ENCODE data around the gene RAD21L1. TPM values are rescaled to one million over a fixed set of nuclear protein-coding genes. Genes with fewer than 3 reads are reported as not detected.

RAD21L1 gene
- total RNA-seq, 4 donors from 2014 or later = not detected

- Histone ChIP-seq H3K27ac (no peak overlapping the region), H3K36me3 (no peaks in the 10 kb centered on the region), H3K4me1 (peaks cover 0 to 9% (median 0%) of the 10 kb centered on the region in 4 donors), H3K27me3 (no peaks in the 10 kb centered on the region), H3K4me3 (no peak overlapping the region), H3K9me3 (no peaks in the 10 kb centered on the region)
- TF ChIP-seq POLR2A (IDR thresholded peaks at IDR 0.05) = no peak
- TF ChIP-seq, protein P1, sequence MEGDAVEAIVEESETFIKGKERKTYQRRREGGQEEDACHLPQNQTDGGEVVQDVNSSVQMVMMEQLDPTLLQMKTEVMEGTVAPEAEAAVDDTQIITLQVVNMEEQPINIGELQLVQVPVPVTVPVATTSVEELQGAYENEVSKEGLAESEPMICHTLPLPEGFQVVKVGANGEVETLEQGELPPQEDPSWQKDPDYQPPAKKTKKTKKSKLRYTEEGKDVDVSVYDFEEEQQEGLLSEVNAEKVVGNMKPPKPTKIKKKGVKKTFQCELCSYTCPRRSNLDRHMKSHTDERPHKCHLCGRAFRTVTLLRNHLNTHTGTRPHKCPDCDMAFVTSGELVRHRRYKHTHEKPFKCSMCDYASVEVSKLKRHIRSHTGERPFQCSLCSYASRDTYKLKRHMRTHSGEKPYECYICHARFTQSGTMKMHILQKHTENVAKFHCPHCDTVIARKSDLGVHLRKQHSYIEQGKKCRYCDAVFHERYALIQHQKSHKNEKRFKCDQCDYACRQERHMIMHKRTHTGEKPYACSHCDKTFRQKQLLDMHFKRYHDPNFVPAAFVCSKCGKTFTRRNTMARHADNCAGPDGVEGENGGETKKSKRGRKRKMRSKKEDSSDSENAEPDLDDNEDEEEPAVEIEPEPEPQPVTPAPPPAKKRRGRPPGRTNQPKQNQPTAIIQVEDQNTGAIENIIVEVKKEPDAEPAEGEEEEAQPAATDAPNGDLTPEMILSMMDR (IDR thresholded peaks at IDR 0.05) = no peak
- DNase-seq = peak in 1 of 3 donors; percentile 14
These were observed 57.1 kb downstream of the RAD21L1 start for GRCh38 chr20:1282966-1283365.

DNA sequence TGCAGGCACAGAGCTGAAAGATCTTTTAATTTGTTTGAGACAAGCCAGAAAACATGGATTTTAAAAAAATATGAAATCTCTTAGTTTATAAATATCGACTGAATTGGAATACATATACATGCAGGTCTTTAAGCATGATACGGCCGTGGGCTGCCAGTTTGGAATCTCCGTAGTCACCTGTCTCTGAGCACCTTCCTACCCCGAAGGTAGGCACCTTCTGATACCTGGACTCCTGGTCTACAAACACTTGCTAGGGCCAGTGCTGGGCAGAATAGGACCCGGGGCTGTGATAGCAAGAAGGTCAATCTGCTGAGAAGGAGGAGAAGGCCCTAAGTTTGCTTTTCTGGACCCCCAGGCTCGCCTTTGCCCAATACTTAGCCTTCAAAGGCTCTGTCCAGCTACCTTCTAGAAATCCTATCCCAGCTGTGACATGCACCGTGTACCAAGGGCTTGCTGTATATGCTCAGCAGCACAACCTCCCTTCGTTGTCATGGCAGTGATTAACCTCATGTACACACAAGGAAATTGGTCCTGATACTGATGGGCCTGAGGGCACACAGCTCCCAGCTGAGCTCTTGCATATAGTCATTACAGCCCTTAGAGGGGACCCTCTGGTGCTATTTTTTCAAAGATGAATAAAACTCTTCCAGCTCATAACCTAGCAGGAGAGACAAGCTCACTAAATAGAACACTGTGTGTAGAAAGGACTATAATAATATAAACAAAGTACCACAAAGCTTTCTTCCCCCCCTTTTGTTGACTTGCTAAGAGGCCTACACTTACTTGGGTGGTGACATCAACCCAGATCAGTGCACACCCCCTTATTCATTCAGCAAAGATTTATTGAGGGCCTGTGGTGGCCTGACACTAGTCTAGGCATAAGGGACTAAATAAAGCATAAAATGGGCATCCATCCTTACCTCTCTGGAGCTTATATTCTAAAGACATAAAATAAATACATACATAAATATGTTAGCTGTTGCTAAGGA lies 58.0 kb downstream of the RAD21L1 start:
- peak in 1 of 3 donors; percentile 21 for DNase-seq
- TF ChIP-seq POLR2A (IDR thresholded peaks at IDR 0.05) = no peak
- TF ChIP-seq, protein P1 (IDR thresholded peaks at IDR 0.05) = no peak
- H3K27me3 ChIP-seq = no peaks in the 10 kb centered on the region

GRCh38 chr20:1286267-1287024 lies 60.6 kb downstream of the RAD21L1 start:
- peaks cover 0 to 13% (median 0%) of the 10 kb centered on the region in 4 donors for H3K4me1 ChIP-seq
- no peak for TF ChIP-seq POLR2A (IDR thresholded peaks at IDR 0.05)
- H3K27ac ChIP-seq = no peak overlapping the region

More for the DNA sequence above, 58.0 kb downstream of the RAD21L1 start:
- Histone ChIP-seq H3K4me1 (peaks cover 0 to 9% (median 0%) of the 10 kb centered on the region in 4 donors), H3K27ac (no peak overlapping the region), H3K9me3 (no peaks in the 10 kb centered on the region), H3K4me3 (no peak overlapping the region), H3K36me3 (no peaks in the 10 kb centered on the region)

GRCh38 chr20:1287306-1287705 lies 61.5 kb downstream of the RAD21L1 start:
- Histone ChIP-seq H3K27me3 (no peaks in the 10 kb centered on the region), H3K9me3 (no peaks in the 10 kb centered on the region), H3K4me1 (peaks cover 0 to 7% (median 0%) of the 10 kb centered on the region in 4 donors), H3K36me3 (no peaks in the 10 kb centered on the region), H3K27ac (no peak overlapping the region), H3K4me3 (no peak overlapping the region)
- no peak for DNase-seq
- TF ChIP-seq POLR2A (IDR thresholded peaks at IDR 0.05) = no peak
- TF ChIP-seq, protein P1 (IDR thresholded peaks at IDR 0.05) = no peak

More at GRCh38 chr20:1286267-1287024, 60.6 kb downstream of the RAD21L1 start:
- Histone ChIP-seq H3K4me3 (no peak overlapping the region), H3K27me3 (no peaks in the 10 kb centered on the region), H3K9me3 (no peaks in the 10 kb centered on the region), H3K36me3 (no peaks in the 10 kb centered on the region)
- DNase-seq = no peak

DNA sequence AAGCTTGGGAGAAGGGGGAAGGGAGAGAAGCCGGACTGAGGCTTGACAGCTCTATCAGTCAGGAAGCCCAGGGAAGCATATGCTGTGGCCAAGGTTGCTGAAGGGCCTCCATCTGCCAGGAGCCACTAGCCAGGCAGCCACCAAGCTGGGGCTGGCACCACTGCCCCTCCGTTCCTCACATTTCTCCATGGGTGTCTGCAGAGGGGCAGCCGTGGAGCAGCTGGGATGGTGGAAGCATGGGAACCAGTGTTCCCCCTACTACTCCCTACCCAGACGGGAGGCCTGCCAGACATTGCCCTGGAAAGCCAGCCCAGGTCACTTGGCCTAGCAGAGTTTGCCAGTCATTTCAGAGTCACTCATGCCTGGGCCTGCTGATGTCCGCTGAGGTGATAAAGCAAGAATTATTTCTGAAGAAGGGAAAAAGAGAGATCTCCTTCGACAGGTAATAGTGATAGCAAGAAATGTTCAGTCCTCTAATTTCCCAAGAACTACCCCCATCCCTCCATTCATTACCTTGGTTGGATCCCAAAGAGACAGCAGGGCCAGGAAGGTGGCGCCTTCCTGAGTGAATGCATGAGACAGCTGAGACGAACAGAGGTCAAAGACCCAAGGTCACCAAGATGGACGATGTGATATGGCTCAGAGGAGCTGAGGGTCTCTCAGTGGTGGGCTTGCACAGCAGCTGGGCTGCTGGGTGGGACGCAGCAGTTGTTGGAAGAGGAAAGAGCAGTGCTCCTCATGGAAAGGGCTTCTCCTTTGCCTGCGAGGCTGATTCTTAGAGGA lies 62.1 kb downstream of the RAD21L1 start:
- TF ChIP-seq, protein P1 (IDR thresholded peaks at IDR 0.05) = no peak
- no peak for TF ChIP-seq POLR2A (IDR thresholded peaks at IDR 0.05)
- H3K9me3 ChIP-seq = no peaks in the 10 kb centered on the region
- peaks cover 0 to 7% (median 0%) of the 10 kb centered on the region in 4 donors for H3K4me1 ChIP-seq
- no peak overlapping the region for H3K4me3 ChIP-seq
- no peak for DNase-seq
- no peak overlapping the region for H3K27ac ChIP-seq
- H3K36me3 ChIP-seq = no peaks in the 10 kb centered on the region
- H3K27me3 ChIP-seq = no peaks in the 10 kb centered on the region

Data from Peyer's patch (tissue), 4 donors.